T-helper 1 cell treated with Interleukin-12 subunit alpha and Interleukin-12 subunit beta and Interleukin-4 antibody, amounts not matched to agents 30 ng/mL and 1 ng/mL, for 36 hours (primary cell): ENCODE data around the gene SLCO1A2. TPM values are rescaled to one million over a fixed set of nuclear protein-coding genes. Genes with fewer than 3 reads are reported as not detected.
"Not testable (repeated sequence)": the region's sequence is repeated elsewhere in the genome, so short reads cannot be mapped to it uniquely, and the experiment has no call there.

ENCODE experiments used
- intact Hi-C: fragments of 100-400 bp; cut with micrococcal nuclease; formaldehyde crosslinking; loops from one replicate; pipeline ENCODE4 v1.15.1; 2024
- total RNA-seq: library from RNA; stranded (reverse); gene quantifications from 2 replicates; pipeline ENCODE4 v1.2.3, GENCODE V29; 2022

Gene SLCO1A2, protein sequence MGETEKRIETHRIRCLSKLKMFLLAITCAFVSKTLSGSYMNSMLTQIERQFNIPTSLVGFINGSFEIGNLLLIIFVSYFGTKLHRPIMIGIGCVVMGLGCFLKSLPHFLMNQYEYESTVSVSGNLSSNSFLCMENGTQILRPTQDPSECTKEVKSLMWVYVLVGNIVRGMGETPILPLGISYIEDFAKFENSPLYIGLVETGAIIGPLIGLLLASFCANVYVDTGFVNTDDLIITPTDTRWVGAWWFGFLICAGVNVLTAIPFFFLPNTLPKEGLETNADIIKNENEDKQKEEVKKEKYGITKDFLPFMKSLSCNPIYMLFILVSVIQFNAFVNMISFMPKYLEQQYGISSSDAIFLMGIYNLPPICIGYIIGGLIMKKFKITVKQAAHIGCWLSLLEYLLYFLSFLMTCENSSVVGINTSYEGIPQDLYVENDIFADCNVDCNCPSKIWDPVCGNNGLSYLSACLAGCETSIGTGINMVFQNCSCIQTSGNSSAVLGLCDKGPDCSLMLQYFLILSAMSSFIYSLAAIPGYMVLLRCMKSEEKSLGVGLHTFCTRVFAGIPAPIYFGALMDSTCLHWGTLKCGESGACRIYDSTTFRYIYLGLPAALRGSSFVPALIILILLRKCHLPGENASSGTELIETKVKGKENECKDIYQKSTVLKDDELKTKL
- 0.37 TPM in 1 of 2 replicates, not detected in the other for total RNA-seq

GRCh38 chr12:21334771-21335325 lies at the start of gene SLCO1A2:
Gene SLCO1A2 (minus strand): TSS chr12:21334917. CDS start chr12:21334647, 270 bp downstream.
- intact Hi-C loops: no loop called here

DNA sequence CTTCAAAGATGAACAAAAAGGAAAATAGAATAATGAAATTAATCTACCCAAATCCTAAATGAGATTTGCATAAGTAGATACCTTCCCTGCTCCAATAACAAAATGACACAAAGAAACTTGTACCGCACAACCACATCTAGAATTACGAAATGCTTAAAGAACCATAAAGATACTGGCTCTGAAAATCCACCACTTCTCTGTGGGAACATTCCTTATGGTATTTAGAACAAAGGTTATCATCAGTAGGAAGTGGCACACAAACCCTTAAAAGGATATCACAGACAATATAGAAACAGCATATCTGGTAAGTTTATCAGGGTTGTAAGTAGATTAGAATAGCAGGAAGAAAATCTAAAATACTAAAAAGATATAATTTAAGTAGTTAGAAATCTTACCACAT lies 49.5 kb upstream of the SLCO1A2 start:
- intact Hi-C loops: no loop called here

DNA sequence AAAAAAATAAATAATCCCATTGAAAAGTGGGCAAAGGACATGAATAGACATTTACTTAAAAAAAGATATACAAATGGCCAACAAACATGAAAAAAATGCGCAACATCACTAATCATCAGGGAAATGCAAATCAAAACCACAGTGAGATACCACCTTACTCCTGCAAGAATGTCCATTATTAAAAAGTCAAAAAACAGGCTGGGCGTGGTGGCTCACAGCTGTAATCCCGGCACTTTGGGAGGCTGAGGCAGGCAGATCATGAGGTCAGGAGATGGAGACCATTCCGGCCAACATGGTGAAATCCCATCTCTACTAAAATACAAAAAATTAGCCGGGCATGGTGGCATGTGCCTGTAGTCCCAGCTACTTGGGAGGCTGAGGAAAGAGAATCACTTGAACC lies 46.6 kb upstream of the SLCO1A2 start:
- intact Hi-C loops: not testable (repeated sequence)

GRCh38 chr12:21379218-21379617 lies 44.5 kb upstream of the SLCO1A2 start:
- intact Hi-C loops: no loop called here

GRCh38 chr12:21372602-21373001 lies 37.9 kb upstream of the SLCO1A2 start, which contains the start of gene IAPP:
Gene IAPP (plus strand): TSS chr12:21372902. CDS start chr12:21373352, 450 bp downstream.
- intact Hi-C loops: no loop called here

DNA sequence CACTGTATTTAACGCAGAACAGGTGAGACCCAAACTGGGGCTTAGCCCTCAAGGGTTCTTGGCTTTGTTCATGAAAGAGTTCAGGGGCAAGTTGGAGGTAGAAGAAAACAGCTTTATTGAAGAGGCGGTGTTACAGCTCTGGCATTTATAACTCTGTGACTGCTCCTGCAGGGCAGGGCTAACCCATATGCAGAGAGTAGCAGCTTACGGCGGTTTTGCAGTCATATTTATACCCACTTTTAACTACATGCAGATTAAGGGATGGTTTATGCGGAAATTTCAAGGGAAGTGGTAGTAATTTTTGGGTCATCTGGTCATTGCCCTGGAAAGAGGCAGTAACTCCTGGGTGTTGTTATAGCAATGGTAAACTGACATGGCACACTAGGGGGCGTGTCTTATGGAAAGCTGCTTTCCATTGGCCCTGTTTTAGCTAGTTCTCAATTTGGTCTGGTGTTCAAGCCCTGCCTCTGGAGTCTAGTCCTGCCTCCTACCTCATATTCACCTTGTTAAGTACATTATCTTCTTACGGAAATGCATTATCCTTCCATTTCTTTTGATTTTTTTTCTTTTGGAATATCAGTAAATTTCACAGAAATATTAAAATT lies 36.2 kb upstream of the SLCO1A2 start:
- intact Hi-C loops: no loop called here

GRCh38 chr12:21369141-21369980 lies 34.6 kb upstream of the SLCO1A2 start:
- intact Hi-C loops: no loop called here

DNA sequence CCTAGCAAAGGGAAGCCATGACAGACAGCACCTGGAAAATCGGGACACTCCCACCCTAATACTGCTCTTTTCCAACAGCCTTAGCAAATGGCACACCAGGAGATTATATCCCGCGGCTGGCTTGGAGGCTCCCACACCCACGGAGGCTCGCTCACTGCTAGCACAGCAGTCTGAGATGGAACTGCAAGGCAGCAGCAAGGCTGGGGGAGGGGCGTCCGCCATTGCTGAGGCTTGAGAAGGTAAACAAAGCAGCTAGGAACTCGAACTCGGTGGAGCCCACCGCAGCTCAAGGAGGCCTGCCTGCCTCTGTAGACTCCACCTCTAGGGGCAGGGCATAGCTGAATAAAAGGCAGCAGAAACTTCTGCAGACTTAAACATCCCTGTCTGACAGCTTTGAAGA lies 25.9 kb upstream of the SLCO1A2 start:
- intact Hi-C loops: not testable (repeated sequence)

- intact Hi-C loops: no loop called here
Measured at GRCh38 chr12:21354641-21355040, 19.9 kb upstream of the SLCO1A2 start.

DNA sequence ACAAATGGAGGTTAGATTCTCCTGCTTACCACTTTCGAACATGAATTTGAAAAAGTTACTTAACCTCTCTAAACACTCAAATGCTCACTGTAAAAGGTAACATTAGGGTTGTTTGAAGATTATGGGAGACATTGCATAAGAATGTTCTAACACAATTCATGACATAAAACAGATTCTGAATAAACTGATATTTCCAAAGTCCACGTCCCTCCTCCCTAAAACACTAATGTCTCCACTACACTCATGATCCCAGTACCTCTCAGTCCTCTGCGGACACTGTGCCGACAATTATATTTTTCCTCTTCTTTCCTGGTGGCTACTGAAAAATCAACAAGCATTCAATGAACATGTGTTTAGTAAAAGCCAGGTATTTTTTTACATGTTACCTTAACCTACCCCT lies 19.2 kb upstream of the SLCO1A2 start:
- intact Hi-C loops: no loop called here

DNA sequence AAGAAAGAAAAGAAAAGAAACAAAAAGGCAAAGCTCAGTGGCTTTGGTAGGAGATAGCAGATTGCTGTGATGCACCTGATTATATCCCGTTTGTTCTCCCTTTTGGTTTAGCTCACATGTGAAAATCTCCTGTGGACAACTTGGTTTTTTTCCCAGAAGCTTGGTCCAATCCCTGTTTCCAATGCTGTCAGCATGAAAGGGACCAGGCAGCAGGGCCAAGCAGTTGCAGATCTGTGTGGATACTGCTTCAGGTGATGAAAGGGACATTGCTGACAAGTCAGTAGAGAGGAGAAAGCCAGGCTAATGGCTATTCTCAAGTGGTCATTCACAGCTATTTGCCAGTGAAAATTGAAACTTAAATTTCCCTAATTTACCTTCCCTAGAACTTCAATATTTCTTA lies 18.8 kb upstream of the SLCO1A2 start:
- intact Hi-C loops: no loop called here

DNA sequence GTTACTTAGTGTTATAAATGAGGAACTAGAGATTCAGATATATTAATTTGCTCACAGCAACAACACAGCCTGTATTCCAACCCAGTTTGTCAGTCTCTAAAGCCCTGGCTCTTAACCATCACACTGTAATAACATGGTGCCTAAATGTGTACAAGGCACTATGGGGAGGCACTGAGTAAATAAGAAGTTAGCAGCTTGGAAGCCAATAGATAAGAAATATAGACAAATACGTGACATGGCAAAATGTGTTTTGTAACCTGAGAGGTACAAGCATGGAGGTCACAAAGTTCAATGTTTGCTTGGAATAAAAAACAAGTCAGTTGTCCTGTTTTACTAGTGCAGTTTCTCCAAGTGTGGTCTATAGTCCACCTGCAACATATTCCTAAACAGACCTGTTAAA lies 16.3 kb upstream of the SLCO1A2 start:
- intact Hi-C loops: no loop called here

DNA sequence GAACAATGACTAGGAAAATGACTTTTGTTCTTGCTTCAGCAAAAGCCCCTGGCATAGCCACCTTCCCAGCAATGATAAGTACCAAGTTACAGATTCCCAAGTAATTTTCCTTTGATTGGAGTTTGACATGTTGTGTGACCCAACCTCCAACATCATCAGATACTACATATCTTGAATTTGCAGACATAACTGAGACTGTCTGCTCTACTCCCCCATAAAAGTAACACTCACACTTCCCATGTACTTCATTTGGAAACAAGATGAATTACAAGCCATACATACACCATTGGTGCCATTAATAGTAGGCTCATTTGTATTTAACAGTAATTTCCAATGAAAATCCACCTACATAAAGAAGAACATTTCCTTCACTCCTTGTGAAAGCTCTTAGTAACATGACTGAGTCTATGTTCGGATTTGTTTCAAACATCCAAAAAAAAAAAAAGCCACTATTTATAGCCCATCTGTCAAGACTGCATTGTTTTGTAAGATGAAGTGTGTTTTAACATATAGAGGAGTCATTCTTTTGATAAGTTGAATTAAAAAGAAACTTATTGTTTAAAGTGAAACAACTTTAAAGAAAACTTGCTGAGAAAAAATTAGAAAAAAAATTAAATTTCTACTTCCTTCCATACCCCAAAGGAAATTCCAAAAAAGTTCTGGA lies 12.0 kb upstream of the SLCO1A2 start:
- intact Hi-C loops: no loop called here

- intact Hi-C loops: no loop called here
Measured at GRCh38 chr12:21343636-21344035, 8.9 kb upstream of the SLCO1A2 start.

DNA sequence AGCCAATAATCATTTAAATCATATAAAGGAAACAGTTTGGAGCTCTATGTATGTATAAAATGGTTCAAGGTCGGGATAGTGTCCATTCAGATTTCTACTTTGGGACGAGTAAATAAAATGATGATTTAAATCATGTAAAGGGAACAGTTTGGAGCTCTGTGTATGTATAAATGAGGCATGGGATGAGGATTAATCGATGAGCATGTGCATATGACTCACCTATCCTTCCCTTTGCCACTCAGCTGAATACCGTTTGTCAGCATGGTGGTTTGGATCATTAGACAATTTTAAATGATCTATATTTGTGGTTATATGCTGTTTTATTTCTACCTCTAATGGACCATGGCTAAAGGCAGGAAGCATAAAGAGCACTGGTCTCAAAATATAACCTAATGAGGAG lies 7.1 kb upstream of the SLCO1A2 start:
- intact Hi-C loops: no loop called here

GRCh38 chr12:21340403-21340802 lies 5.7 kb upstream of the SLCO1A2 start:
- intact Hi-C loops: no loop called here

- intact Hi-C loops: no loop called here
Measured at GRCh38 chr12:21339921-21340320, 5.2 kb upstream of the SLCO1A2 start.

- intact Hi-C loops: no loop called here
Measured at GRCh38 chr12:21337959-21338744, 3.4 kb upstream of the SLCO1A2 start.

DNA sequence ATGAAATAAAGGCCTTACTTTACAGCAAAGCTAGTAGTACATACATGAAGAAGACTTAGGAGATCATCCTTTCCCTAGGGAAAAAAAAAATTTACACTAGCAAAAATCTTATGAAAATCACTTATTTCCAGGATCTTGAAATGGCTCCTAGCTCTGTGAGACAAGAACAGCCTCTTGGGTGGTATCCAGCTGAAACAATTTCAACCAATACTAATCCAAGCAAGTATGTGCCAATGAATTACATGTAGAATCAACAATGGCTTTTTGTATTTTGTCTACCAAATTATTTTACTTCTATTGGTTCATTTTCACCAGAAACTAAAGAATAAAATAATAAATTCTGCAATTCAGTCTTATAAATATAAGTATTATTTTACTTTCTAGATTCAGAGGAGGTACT lies 2.7 kb upstream of the SLCO1A2 start:
- intact Hi-C loops: no loop called here

- intact Hi-C loops: no loop called here
Measured at GRCh38 chr12:21336656-21337055, 1.9 kb upstream of the SLCO1A2 start.
